Measurements from ENCODE around the gene MPO. TPM values are rescaled to one million over a fixed set of nuclear protein-coding genes. Genes with fewer than 3 reads are reported as not detected.

MPO gene
- total and polyA plus RNA-seq, 2 experiments from 2014 or later = not detected

DNA sequence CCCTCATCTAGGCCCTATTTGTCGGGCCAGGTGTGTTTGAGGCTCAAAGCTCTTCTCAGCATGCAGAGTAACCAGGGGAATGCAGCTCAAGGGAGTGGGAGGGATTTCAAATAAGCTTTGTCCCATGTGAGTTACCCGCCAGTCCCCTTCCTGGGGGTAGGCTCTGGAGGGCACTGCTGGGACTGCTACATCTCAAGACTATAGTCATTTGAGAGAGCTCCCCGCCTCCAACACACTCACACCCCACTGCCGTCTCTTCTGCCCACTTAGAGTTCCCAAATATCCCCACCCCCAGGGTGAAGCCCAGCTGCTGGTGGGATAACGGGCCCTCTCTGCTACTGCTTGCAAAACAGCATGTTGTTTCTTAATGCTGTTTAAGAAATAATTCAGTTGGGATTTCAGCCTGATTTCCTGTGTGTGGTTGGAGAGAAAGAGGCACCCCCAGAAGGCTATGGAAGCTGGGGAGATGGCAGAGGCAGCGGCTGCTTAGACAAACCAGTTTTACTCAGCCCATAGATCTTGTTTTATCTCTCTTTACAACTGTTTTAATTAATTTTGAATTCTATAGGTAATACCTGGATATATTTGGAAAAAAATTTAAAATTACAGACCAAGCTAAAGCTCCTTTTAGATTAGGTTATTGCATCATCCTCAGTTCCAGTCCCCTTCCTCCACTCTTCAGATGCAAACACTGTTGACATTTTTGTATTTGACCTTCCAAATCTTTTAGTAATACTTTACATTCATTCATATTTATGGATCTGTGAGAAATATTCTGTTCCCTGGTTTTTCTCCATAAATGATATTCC is 4.1 kb upstream of the MPO start:
- TF ChIP-seq EZH2phosphoT487 (IDR thresholded peaks at IDR 0.05; ENCODE audit: insufficient read depth, low read depth) = no peak
- no peak for TF ChIP-seq EZH2 (IDR thresholded peaks at IDR 0.05; ENCODE audit: insufficient read depth, poor library complexity, severe bottlenecking)
- Histone ChIP-seq H3K79me2 (ENCODE audit: insufficient read depth) (no peaks in the 10 kb centered on the region), H3F3A (ENCODE audit: insufficient read depth) (no peaks in the 10 kb centered on the region), H3K4me1 (ENCODE audit: insufficient read depth) (no peaks in the 10 kb centered on the region), H4K20me1 (ENCODE audit: insufficient read depth) (no peaks in the 10 kb centered on the region), H2AFZ (no peak overlapping the region; the same call in 1 of the 2 replicates), H3K9ac (no peak overlapping the region), H3K9me3 (ENCODE audit: low read depth) (no peaks in the 10 kb centered on the region), H3K4me2 (ENCODE audit: unreplicated experiment) (no peak overlapping the region), H3K27me3 (replicated peaks; ENCODE audit: insufficient read depth) (peaks cover 7% of the 10 kb centered on the region), H3K9me2 (ENCODE audit: insufficient read depth) (no peaks in the 10 kb centered on the region), H3K27ac (no peak overlapping the region), H3K36me3 (ENCODE audit: low read depth) (no peaks in the 10 kb centered on the region), H3K4me3 (no peak overlapping the region)
- WGBS, 2 experiments (ENCODE audit: low coverage in 1 of 2, low lambda C conversion rate in 2 of 2, missing lambda C conversion rate in 2 of 2) = 18 to 27% methylated on average over 5 to 6 of the region's 6 CpGs
- in situ Hi-C loops (cut with MboI) = no loop called here
- no peak for DNase-seq

DNA sequence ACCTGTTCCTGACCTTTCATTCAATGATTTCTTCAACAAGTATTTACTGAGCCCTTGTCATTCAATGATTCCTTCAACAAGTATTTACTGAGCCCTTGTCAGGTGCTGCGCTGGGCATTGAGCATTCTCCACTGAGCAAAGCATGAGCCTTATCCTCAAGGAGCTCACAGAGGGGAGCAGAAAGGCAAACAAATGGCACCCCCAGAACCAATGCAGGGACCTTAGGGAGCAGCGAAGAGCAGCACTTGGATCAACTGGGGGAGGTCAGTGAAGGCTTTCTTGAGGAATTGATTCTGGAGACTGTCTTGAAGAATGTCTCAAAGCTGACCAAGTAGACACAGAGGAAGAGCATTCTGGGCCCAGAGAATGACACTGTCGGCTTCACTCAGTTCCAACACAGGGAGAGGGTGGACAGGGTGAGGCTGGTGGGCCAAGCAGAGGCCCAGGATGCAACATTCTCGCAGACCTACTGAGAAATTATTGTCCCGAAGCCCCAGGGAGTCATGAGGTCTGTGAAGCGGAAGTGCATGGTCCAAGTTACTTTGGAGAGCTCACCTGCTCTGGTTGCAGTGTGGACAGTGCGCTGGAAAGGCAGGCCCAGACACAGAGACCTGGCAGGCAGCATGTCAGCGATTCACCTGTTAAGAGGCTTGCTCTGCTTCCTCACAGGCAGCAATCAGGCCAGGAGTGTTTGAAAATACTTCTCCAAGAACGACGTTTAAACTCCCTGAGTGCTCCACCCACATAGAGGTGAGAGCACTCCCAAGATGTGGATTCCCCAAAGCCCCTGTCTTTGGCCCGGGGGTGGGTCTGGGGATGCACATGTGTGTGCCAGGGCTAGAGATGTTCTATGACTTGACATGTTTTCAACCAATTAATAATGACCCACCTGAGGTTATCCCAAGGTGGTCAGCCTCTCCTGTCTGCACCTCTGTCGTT is 3.2 kb upstream of the MPO start:
- H4K20me1 ChIP-seq (ENCODE audit: insufficient read depth) = no peaks in the 10 kb centered on the region
- in situ Hi-C loops (cut with MboI) = no loop called here
- H3K27ac ChIP-seq = no peak overlapping the region
- WGBS, 2 experiments (ENCODE audit: low coverage in 1 of 2, low lambda C conversion rate in 2 of 2, missing lambda C conversion rate in 2 of 2) = 46 to 54% methylated on average over 12 of the region's 12 CpGs
- no peak for TF ChIP-seq EZH2phosphoT487 (IDR thresholded peaks at IDR 0.05; ENCODE audit: insufficient read depth, low read depth)
- TF ChIP-seq EZH2 (IDR thresholded peaks at IDR 0.05; ENCODE audit: insufficient read depth, poor library complexity, severe bottlenecking) = no peak
- no peak overlapping the region for H2AFZ ChIP-seq
- no peak overlapping the region for H3K9ac ChIP-seq
- H3K4me3 ChIP-seq = no peak overlapping the region
- H3K36me3 ChIP-seq (ENCODE audit: low read depth) = no peaks in the 10 kb centered on the region
- no peaks in the 10 kb centered on the region for H3F3A ChIP-seq (ENCODE audit: insufficient read depth)
- 0 out of 2 replicates have a peak, but pooled peaks cover 7% of the 10 kb centered on the region for H3K27me3 ChIP-seq (replicated peaks; ENCODE audit: insufficient read depth)
- no peak for DNase-seq
- no peaks in the 10 kb centered on the region for H3K4me1 ChIP-seq (ENCODE audit: insufficient read depth)
- H3K79me2 ChIP-seq (ENCODE audit: insufficient read depth) = no peaks in the 10 kb centered on the region
- no peaks in the 10 kb centered on the region for H3K9me3 ChIP-seq (ENCODE audit: low read depth)
- H3K4me2 ChIP-seq (ENCODE audit: unreplicated experiment) = no peak overlapping the region
- no peaks in the 10 kb centered on the region for H3K9me2 ChIP-seq (ENCODE audit: insufficient read depth)

DNA sequence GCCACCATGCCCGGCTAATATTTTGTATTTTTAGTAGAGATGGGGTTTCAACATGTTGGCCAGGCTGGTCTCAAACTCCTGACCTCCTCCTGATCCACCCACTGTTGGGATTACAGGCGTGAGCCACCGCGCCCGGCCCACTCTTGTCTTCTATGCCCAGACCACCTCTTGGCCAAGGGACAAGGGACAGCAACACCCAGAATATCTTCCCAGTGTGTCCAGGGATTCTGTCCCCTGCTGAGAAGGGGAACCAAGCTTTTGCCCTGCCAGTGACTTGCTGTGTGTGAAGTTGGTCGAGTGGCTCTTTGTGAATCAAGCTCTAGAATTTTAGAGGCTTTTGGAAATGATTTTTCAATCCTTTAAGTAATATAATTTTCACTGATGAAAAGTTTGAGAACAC is 1.7 kb upstream of the MPO start:
- no peak overlapping the region for H2AFZ ChIP-seq
- H3K9me2 ChIP-seq (ENCODE audit: insufficient read depth) = no peaks in the 10 kb centered on the region
- DNase-seq = no peak
- H3K79me2 ChIP-seq (ENCODE audit: insufficient read depth) = no peaks in the 10 kb centered on the region
- in situ Hi-C loops (cut with MboI) = no loop called here
- no peak overlapping the region for H3K4me3 ChIP-seq
- H4K20me1 ChIP-seq (ENCODE audit: insufficient read depth) = no peaks in the 10 kb centered on the region
- TF ChIP-seq EZH2 (IDR thresholded peaks at IDR 0.05; ENCODE audit: insufficient read depth, poor library complexity, severe bottlenecking) = no peak
- TF ChIP-seq EZH2phosphoT487 (IDR thresholded peaks at IDR 0.05; ENCODE audit: insufficient read depth, low read depth) = no peak
- H3K27ac ChIP-seq = no peak overlapping the region
- H3K4me2 ChIP-seq (ENCODE audit: unreplicated experiment) = no peak overlapping the region
- H3K9me3 ChIP-seq (ENCODE audit: low read depth) = no peaks in the 10 kb centered on the region
- WGBS, 2 experiments (ENCODE audit: low coverage in 1 of 2, low lambda C conversion rate in 2 of 2, missing lambda C conversion rate in 2 of 2) = 60 to 67% methylated on average over 5 to 6 of the region's 6 CpGs
- H3F3A ChIP-seq (ENCODE audit: insufficient read depth) = no peaks in the 10 kb centered on the region
- no peaks in the 10 kb centered on the region for H3K4me1 ChIP-seq (ENCODE audit: insufficient read depth)
- H3K36me3 ChIP-seq (ENCODE audit: low read depth) = no peaks in the 10 kb centered on the region
- no peak overlapping the region for H3K9ac ChIP-seq
- H3K27me3 ChIP-seq (replicated peaks; ENCODE audit: insufficient read depth) = 0 out of 2 replicates have a peak, but pooled peaks cover 13% of the 10 kb centered on the region

DNA sequence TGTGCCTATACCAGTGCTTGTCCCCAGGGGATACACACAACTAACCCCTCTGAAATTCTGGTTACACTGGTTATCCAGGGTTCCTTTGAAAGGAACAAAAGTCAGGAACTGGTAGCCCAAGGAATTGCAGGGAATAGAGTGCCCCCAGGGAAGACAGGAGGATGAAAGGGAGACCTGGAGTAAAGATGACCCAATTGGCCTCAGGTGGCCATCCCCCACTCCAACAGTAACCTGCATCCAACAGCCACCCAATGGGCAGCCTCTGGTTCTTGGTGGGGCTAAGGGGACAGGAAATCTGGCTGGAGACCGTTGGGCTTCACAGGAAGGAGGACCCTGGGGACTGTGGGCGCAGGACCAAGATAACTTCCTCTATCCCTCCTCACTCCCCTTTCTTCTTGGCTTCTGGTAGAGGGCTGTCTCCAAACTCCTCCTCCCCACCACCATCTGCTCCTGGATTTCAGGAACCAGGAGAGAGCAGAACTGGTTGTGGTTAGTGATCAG is 826 bp upstream of the MPO start:
- no peaks in the 10 kb centered on the region for H3F3A ChIP-seq (ENCODE audit: insufficient read depth)
- no peak overlapping the region for H3K9ac ChIP-seq
- H3K27me3 ChIP-seq (replicated peaks; ENCODE audit: insufficient read depth) = 0 out of 2 replicates have a peak, but pooled peaks cover 13% of the 10 kb centered on the region
- 27 to 29% methylated on average over 2 of the region's 2 CpGs for WGBS, 2 experiments (ENCODE audit: low coverage in 1 of 2, low lambda C conversion rate in 2 of 2, missing lambda C conversion rate in 2 of 2)
- no peak overlapping the region for H3K27ac ChIP-seq
- no peak for DNase-seq
- TF ChIP-seq EZH2phosphoT487 (IDR thresholded peaks at IDR 0.05; ENCODE audit: insufficient read depth, low read depth) = no peak
- TF ChIP-seq EZH2 (IDR thresholded peaks at IDR 0.05; ENCODE audit: insufficient read depth, poor library complexity, severe bottlenecking) = no peak
- no peaks in the 10 kb centered on the region for H3K9me3 ChIP-seq (ENCODE audit: low read depth)
- H3K4me1 ChIP-seq (ENCODE audit: insufficient read depth) = no peaks in the 10 kb centered on the region
- H3K9me2 ChIP-seq (ENCODE audit: insufficient read depth) = no peaks in the 10 kb centered on the region
- H4K20me1 ChIP-seq (ENCODE audit: insufficient read depth) = no peaks in the 10 kb centered on the region
- H3K4me3 ChIP-seq = no peak overlapping the region
- H3K79me2 ChIP-seq (ENCODE audit: insufficient read depth) = no peaks in the 10 kb centered on the region
- H3K36me3 ChIP-seq (ENCODE audit: low read depth) = no peaks in the 10 kb centered on the region
- H2AFZ ChIP-seq = no peak overlapping the region
- in situ Hi-C loops (cut with MboI) = no loop called here
- no peak overlapping the region for H3K4me2 ChIP-seq (ENCODE audit: unreplicated experiment)

Data from GM23248 (cell line).